DOHH2 (cell line): ENCODE results near the gene C1QTNF12.

Source experiments
- H3F3A ChIP-seq: fragments of 200-600 bp; sonication (generic), shearing (Covaris generic); 2 replicates; pipeline ENCODE4 v1.6.0; 2016; ENCODE audit warnings: antibody characterized with exemption, mild to moderate bottlenecking; ENCODE audit not compliant: control insufficient read depth, insufficient read depth
- H3K27ac ChIP-seq: fragments of 200-600 bp; sonication (generic); 2 replicates; pipeline ENCODE4 v1.5.1; 2014; ENCODE audit warnings: low read depth, mild to moderate bottlenecking, low read length, moderate library complexity
- H3K27me3 ChIP-seq: fragments of 200-600 bp; sonication (generic); 2 replicates; pipeline ENCODE4 v1.6.1; 2014; ENCODE audit warnings: mild to moderate bottlenecking, low read length, mixed read lengths; ENCODE audit not compliant: control insufficient read depth
- H3K36me3 ChIP-seq: fragments of 200-600 bp; sonication (generic); 2 replicates; pipeline ENCODE4 v1.6.1; 2014; ENCODE audit warnings: mild to moderate bottlenecking, low read length, moderate library complexity, mixed read lengths; ENCODE audit not compliant: control insufficient read depth
- H3K4me1 ChIP-seq: fragments of 200-600 bp; sonication (generic); 2 replicates; pipeline ENCODE4 v1.6.1; 2014; ENCODE audit warnings: mild to moderate bottlenecking, low read length, mixed read lengths; ENCODE audit not compliant: control insufficient read depth
- H3K4me2 ChIP-seq: fragments of 200-600 bp; sonication (generic); 2 replicates; pipeline ENCODE4 v1.6.0; 2014; ENCODE audit warnings: mild to moderate bottlenecking, low read length, moderate library complexity
- H3K4me3 ChIP-seq: fragments of 200-600 bp; sonication (generic); 2 replicates; pipeline ENCODE4 v1.5.1; 2014; ENCODE audit warnings: mild to moderate bottlenecking, low read length, mixed read lengths
- H3K79me2 ChIP-seq: fragments of 200-600 bp; sonication (generic); 2 replicates; pipeline ENCODE4 v1.6.1; 2014; ENCODE audit warnings: mild to moderate bottlenecking, low read length, mixed read lengths; ENCODE audit not compliant: control insufficient read depth
- H3K9me2 ChIP-seq: fragments of 200-600 bp; sonication (generic); replicated peaks from 2 replicates; pipeline ENCODE4 v1.6.1; 2014; ENCODE audit warnings: mild to moderate bottlenecking, low read length, mixed read lengths; ENCODE audit not compliant: control insufficient read depth
- H3K9me3 ChIP-seq: fragments of 200-600 bp; sonication (generic); 2 replicates; pipeline ENCODE4 v1.6.1; 2014; ENCODE audit warnings: antibody characterized with exemption, low read length, mixed read lengths; ENCODE audit not compliant: control insufficient read depth, insufficient read depth
- H4K20me1 ChIP-seq: fragments of 200-600 bp; sonication (generic); 2 replicates; pipeline ENCODE4 v1.6.0; 2014; ENCODE audit warnings: low read depth, mild to moderate bottlenecking, antibody characterized with exemption, low read length, moderate library complexity; ENCODE audit not compliant: control insufficient read depth, insufficient read depth
- CTCF ChIP-seq: fragments of 200-600 bp; sonication (generic); IDR thresholded peaks from one replicate; pipeline ENCODE4 v1.5.1; 2014; ENCODE audit warnings: antibody characterized with exemption, mild to moderate bottlenecking, low read depth, low read length; ENCODE audit not compliant: poor library complexity, severe bottlenecking
- EZH2phosphoT487 ChIP-seq: fragments of 200-600 bp; sonication (generic); IDR thresholded peaks from 2 replicates; pipeline ENCODE4 v1.6.1; 2017; ENCODE audit warnings: borderline replicate concordance, mild to moderate bottlenecking, antibody characterized with exemption, low read length, moderate library complexity, mixed read lengths

Gene C1QTNF12

GRCh38 chr1:1206966-1207531 lies 39.5 kb downstream of the C1QTNF12 start:
- H3K36me3 ChIP-seq, result no peaks in the 10 kb centered on the region
- H3K27me3 ChIP-seq, result peaks cover 59% of the 10 kb centered on the region
- no peak overlapping the region for H3K4me3 ChIP-seq
- H3K4me2 ChIP-seq, result peak overlapping the region; percentile 26; the same call in 1 of the 2 replicates
- H4K20me1 ChIP-seq, result 0 out of 2 replicates have a peak, but pooled peaks cover 5% of the 10 kb centered on the region
- no peaks in the 10 kb centered on the region for H3F3A ChIP-seq
- no peaks in the 10 kb centered on the region for H3K9me3 ChIP-seq
- H3K4me1 ChIP-seq, result peaks cover 25% of the 10 kb centered on the region
- TF ChIP-seq EZH2phosphoT487, result no peak
- TF ChIP-seq CTCF, result no peak
- H3K27ac ChIP-seq, result no peak overlapping the region
- H3K79me2 ChIP-seq, result no peaks in the 10 kb centered on the region
- no peaks in the 10 kb centered on the region for H3K9me2 ChIP-seq

GRCh38 chr1:1206376-1206965 lies 40.1 kb downstream of the C1QTNF12 start, which contains the start of gene TNFRSF18:
TSS of gene TNFRSF18 (minus strand) at chr1:1206592. CDS start at chr1:1206571, 21 bp downstream.
- H3K4me2 ChIP-seq, result peak within 1 kb of the TSS; percentile 26; the same call in 1 of the 2 replicates
- no peak within 1 kb of the TSS for H3K27ac ChIP-seq
- 0 out of 2 replicates have a peak, but pooled peaks cover 5% of the 10 kb centered on the region for H4K20me1 ChIP-seq
- H3F3A ChIP-seq, result no peaks in the 10 kb centered on the region
- H3K36me3 ChIP-seq, result no peaks in the 10 kb centered on the region
- H3K9me2 ChIP-seq, result no peaks in the 10 kb centered on the region
- TF ChIP-seq CTCF, result no peak
- TF ChIP-seq EZH2phosphoT487, result no peak
- H3K9me3 ChIP-seq, result no peaks in the 10 kb centered on the region
- peaks cover 25% of the 10 kb centered on the region for H3K4me1 ChIP-seq
- H3K79me2 ChIP-seq, result no peaks in the 10 kb centered on the region
- H3K27me3 ChIP-seq, result peaks cover 59% of the 10 kb centered on the region
- H3K4me3 ChIP-seq, result no peak within 1 kb of the TSS

GRCh38 chr1:1205769-1206375 lies 40.6 kb downstream of the C1QTNF12 start:
- Histone ChIP-seq H3F3A (no peaks in the 10 kb centered on the region), H3K4me1 (peaks cover 25% of the 10 kb centered on the region), H4K20me1 (0 out of 2 replicates have a peak, but pooled peaks cover 5% of the 10 kb centered on the region), H3K36me3 (no peaks in the 10 kb centered on the region), H3K9me2 (no peaks in the 10 kb centered on the region), H3K27ac (no peak overlapping the region), H3K4me2 (0 out of 2 replicates have a peak overlapping the region, but pooled peaks have one; percentile 26), H3K27me3 (peaks cover 59% of the 10 kb centered on the region), H3K9me3 (no peaks in the 10 kb centered on the region), H3K4me3 (no peak overlapping the region), H3K79me2 (no peaks in the 10 kb centered on the region)
- TF ChIP-seq EZH2phosphoT487 (0 out of 2 replicates have a peak, but pooled peaks have one; percentile 37), CTCF (no peak)
